Right atrium auricular region (tissue), 2 donors: ENCODE measurements around the gene AAK1. TPM values are rescaled to one million over a fixed set of nuclear protein-coding genes. Genes with fewer than 3 reads are reported as not detected.

Experiments
- DNase-seq: peaks from one replicate; pipeline ENCODE4 v3.0.0-alpha.2; 2019; ENCODE audit warnings: low spot score
- H3K27ac ChIP-seq, 2 donors: fragments of 200-600 bp; sonication (generic); 1 replicate in 1 of 2; 2 replicates in 1 of 2; pipeline ENCODE4 v1.5.1; 2016 to 2019
- H3K27me3 ChIP-seq, 2 donors: fragments of 200-600 bp; sonication (generic); one replicate each; pipeline versions ENCODE4 v1.5.1 to v1.6.0; 2017 to 2019
- H3K36me3 ChIP-seq: fragments of 200-600 bp; sonication (generic); one replicate; pipeline ENCODE4 v1.5.1; 2016
- H3K4me1 ChIP-seq, 2 donors: fragments of 200-600 bp; sonication (generic); one replicate each; pipeline versions ENCODE4 v1.5.1 to v1.6.0; 2017 to 2019
- H3K4me3 ChIP-seq, 2 donors: fragments of 200-600 bp; sonication (generic); 1 replicate in 1 of 2; 2 replicates in 1 of 2; pipeline ENCODE4 v1.5.1; 2017 to 2019; ENCODE audit warnings: mild to moderate bottlenecking in 1 of 2, moderate library complexity in 1 of 2
- H3K9me3 ChIP-seq, 2 donors: fragments of 200-600 bp; sonication (generic); one replicate each; pipeline ENCODE4 v1.5.1; 2019
- total RNA-seq, 2 donors: library from RNA; depleted of rRNA; stranded (reverse); fragments of >200 nt; gene quantifications; one replicate each; pipeline ENCODE4 v1.1.0, GENCODE V29; 2016
- TF ChIP-seq, protein P1 (sequence below), 2 donors: fragments of 200-600 bp; sonication (generic); IDR thresholded peaks; one replicate each; pipeline ENCODE4 v1.5.1; 2019; ENCODE audit warnings: antibody characterized with exemption in 2 of 2

AAK1 gene
- total RNA-seq, 2 donors from 2014 or later = 50.4 to 62.6 TPM

DNA sequence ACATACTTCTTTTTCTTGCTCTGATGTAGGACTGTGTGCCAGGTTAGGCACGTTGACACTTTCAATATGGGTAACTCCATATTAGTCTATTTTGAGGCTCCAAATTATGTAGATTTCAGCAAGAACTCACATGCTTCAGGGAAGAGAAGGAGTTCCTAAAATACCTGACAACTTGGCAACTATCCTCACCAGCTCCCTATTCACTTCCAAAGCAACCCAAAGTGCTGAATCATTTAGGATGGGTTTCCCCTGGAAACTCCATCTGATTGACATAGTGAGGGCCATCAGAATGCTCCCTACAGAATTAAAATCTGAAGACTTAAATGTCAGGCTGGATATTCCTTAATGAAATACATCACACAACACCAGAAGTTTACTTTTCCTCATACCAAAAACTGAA is 173.8 kb downstream of the AAK1 start:
- Histone ChIP-seq H3K36me3 (no peaks in the 10 kb centered on the region), H3K4me1 (no peaks in the 10 kb centered on the region), H3K4me3 (no peak overlapping the region), H3K9me3 (no peaks in the 10 kb centered on the region), H3K27me3 (no peaks in the 10 kb centered on the region), H3K27ac (no peak overlapping the region)
- TF ChIP-seq, protein P1, sequence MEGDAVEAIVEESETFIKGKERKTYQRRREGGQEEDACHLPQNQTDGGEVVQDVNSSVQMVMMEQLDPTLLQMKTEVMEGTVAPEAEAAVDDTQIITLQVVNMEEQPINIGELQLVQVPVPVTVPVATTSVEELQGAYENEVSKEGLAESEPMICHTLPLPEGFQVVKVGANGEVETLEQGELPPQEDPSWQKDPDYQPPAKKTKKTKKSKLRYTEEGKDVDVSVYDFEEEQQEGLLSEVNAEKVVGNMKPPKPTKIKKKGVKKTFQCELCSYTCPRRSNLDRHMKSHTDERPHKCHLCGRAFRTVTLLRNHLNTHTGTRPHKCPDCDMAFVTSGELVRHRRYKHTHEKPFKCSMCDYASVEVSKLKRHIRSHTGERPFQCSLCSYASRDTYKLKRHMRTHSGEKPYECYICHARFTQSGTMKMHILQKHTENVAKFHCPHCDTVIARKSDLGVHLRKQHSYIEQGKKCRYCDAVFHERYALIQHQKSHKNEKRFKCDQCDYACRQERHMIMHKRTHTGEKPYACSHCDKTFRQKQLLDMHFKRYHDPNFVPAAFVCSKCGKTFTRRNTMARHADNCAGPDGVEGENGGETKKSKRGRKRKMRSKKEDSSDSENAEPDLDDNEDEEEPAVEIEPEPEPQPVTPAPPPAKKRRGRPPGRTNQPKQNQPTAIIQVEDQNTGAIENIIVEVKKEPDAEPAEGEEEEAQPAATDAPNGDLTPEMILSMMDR (IDR thresholded peaks at IDR 0.05) = no peak
- DNase-seq = no peak

- TF ChIP-seq, protein P1 (IDR thresholded peaks at IDR 0.05) = no peak
- Histone ChIP-seq H3K4me1 (no peaks in the 10 kb centered on the region), H3K9me3 (no peaks in the 10 kb centered on the region), H3K4me3 (no peak overlapping the region), H3K36me3 (no peaks in the 10 kb centered on the region), H3K27me3 (no peaks in the 10 kb centered on the region), H3K27ac (no peak overlapping the region)
- no peak for DNase-seq
Observed at GRCh38 chr2:69469375-69469774, 174.2 kb downstream of the AAK1 start.

GRCh38 chr2:69466728-69467127 is 176.8 kb downstream of the AAK1 start:
- Histone ChIP-seq H3K36me3 (no peaks in the 10 kb centered on the region), H3K4me1 (no peaks in the 10 kb centered on the region), H3K27ac (no peak overlapping the region), H3K27me3 (no peaks in the 10 kb centered on the region), H3K4me3 (no peak overlapping the region), H3K9me3 (no peaks in the 10 kb centered on the region)
- TF ChIP-seq, protein P1 (IDR thresholded peaks at IDR 0.05) = no peak
- DNase-seq = no peak

DNA sequence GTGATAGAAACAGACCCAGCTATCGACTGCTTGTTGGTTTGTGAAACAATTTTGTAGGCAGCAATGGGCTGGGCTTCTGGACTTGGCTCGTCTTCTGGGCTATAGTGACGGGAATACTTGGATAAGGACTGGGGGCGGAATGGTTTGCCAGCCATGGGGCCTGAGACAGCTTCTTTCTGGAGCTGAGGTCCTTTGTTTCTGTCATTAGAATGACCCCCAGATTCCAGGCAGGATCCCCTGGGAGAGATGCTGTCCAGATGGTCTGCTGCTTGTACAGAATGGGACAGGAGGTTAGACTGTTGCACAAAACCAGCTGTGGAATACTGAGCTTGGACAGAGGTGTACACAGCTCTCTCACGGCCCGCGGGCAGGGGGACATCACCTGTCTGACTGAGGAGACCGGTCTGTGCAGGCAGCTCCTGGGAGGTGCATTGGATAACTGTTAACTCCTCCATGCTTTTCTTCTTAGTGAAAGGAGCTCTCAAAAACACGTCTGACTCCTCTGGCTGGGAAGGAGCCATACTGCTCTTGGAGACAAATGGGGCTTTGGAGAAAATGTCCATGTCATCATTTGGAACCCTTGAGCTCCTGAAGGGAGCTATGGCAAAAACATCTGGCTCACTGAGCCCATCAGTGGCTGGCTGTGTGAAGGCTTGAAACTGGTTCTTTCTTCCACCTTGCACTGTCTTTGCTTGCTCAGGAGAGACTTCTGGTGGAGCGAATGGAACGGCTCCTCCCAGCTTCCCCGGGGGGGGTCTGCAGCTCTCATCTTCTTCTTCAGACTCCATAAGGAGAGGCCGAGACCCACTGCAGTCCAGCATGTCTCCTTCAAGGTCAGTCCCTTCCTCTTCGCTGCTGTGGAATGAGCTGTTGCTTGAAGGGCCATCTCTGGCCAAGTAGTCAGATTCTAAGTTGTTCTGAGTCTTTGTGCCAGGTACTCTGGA is 177.8 kb downstream of the AAK1 start:
- Histone ChIP-seq H3K36me3 (no peaks in the 10 kb centered on the region), H3K9me3 (no peaks in the 10 kb centered on the region), H3K4me1 (no peaks in the 10 kb centered on the region), H3K27me3 (no peaks in the 10 kb centered on the region), H3K4me3 (no peak overlapping the region), H3K27ac (peak overlapping the region in 1 of 2 donors; percentile 56)
- TF ChIP-seq, protein P1 (IDR thresholded peaks at IDR 0.05) = no peak
- DNase-seq = peak; percentile 69

- DNase-seq = peak; percentile 85
- Histone ChIP-seq H3K4me3 (no peak overlapping the region), H3K4me1 (no peaks in the 10 kb centered on the region), H3K27ac (peak overlapping the region; percentile 40 to 56), H3K36me3 (no peaks in the 10 kb centered on the region), H3K9me3 (no peaks in the 10 kb centered on the region), H3K27me3 (no peaks in the 10 kb centered on the region)
- TF ChIP-seq, protein P1 (IDR thresholded peaks at IDR 0.05) = no peak
Observed at GRCh38 chr2:69464575-69464974, 179.0 kb downstream of the AAK1 start.
